MCF 10A (cell line): ENCODE data around the gene CD248. TPM values are rescaled to one million over a fixed set of nuclear protein-coding genes. Genes with fewer than 3 reads are reported as not detected.

Experiments
- BruUV-seq: library from RNA; stranded (reverse); fragments of 400-500 nt; replicated peaks from 2 replicates; lab custom pipeline; 2021; lab: Mats Ljungman, UMichigan
- CTCF ChIA-PET: fragments of 300-600 bp; sonication (Branson Sonifier 250); formaldehyde crosslinking; extraction: SDS; loops from one replicate; lab custom pipeline; 2021; ENCODE audit warnings: antibody characterized with exemption, inconsistent platforms; lab: Yijun Ruan, JAX
- POLR2A ChIA-PET: fragments of 300-600, 350-650 bp; sonication (Branson Sonifier 250); formaldehyde crosslinking; extraction: SDS; loops from one replicate; lab custom pipeline; 2020; ENCODE audit warnings: antibody characterized with exemption, inconsistent platforms; lab: Yijun Ruan, JAX
- DNase-seq: peaks from one replicate; pipeline ENCODE4 v3.0.0-alpha.2; 2018; ENCODE audit not compliant: unreplicated experiment
- H3K27ac Mint-ChIP-seq: one replicate; pipeline ENCODE4 v1.8.0; 2022; ENCODE audit warnings: mild to moderate bottlenecking, low read depth, mixed read lengths; ENCODE audit not compliant: unreplicated experiment
- H3K27me3 Mint-ChIP-seq: one replicate; pipeline ENCODE4 v1.8.0; 2022; ENCODE audit warnings: mixed read lengths; ENCODE audit not compliant: insufficient read depth, unreplicated experiment
- H3K36me3 Mint-ChIP-seq: one replicate; pipeline ENCODE4 v1.8.0; 2022; ENCODE audit warnings: mild to moderate bottlenecking, moderate library complexity, mixed read lengths; ENCODE audit not compliant: insufficient read depth, unreplicated experiment
- H3K4me1 Mint-ChIP-seq: one replicate; pipeline ENCODE4 v1.8.0; 2022; ENCODE audit warnings: mixed read lengths; ENCODE audit not compliant: insufficient read depth, unreplicated experiment
- H3K4me3 Mint-ChIP-seq: one replicate; pipeline ENCODE4 v1.8.0; 2022; ENCODE audit warnings: mild to moderate bottlenecking, moderate library complexity, mixed read lengths; ENCODE audit not compliant: unreplicated experiment
- H3K9me3 Mint-ChIP-seq: one replicate; pipeline ENCODE4 v1.8.0; 2022; ENCODE audit warnings: mixed read lengths; ENCODE audit not compliant: unreplicated experiment
- CTCF ChIP-seq: fragments of 200-600 bp; IDR thresholded peaks from one replicate; pipeline ENCODE4 v1.8.0; 2022; ENCODE audit warnings: antibody characterized with exemption, mild to moderate bottlenecking; ENCODE audit not compliant: unreplicated experiment
- intact Hi-C: fragments of 100-400 bp; cut with micrococcal nuclease; formaldehyde crosslinking; loops from 2 replicates; pipeline ENCODE4 v1.14.1; 2022
- total RNA-seq: library from RNA; stranded (reverse); gene quantifications from 2 replicates; pipeline ENCODE4 v1.2.3, GENCODE V29; 2022

CD248 gene
- total RNA-seq, 1 experiment from 2014 or later: not detected

DNA sequence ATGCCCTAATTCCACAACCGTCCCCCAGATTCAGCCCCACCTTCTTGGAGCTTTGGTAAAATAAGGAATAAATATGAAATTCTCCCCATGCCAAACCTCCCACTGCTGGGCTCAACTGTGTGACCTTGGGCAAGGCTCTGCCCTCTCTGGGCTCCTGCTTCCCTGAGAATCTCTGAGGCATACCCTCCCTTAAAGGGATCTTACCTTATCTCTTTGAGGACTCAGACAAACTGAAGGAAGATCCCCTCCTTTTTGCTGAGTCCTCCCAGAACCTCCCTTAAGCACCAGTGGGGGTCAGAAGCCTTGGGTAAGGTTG is 2.7 kb downstream of the CD248 start:
- Mint-ChIP-seq H3K4me3 (peak overlapping the region; percentile 28), H3K9me3 (no peaks in the 10 kb centered on the region), H3K27ac (peak overlapping the region; percentile 9), H3K27me3 (no peaks in the 10 kb centered on the region), H3K36me3 (no peaks in the 10 kb centered on the region), H3K4me1 (peaks cover 21% of the 10 kb centered on the region)
- no peak for TF ChIP-seq CTCF
- BruUV-seq: no TSS peak
- ChIA-PET POLR2A (interaction anchor here (1.0 to 3.5 kb wide), 3 partner anchors 15 to 31 kb away, joined by 4 to 45 read pairs (median 32); partner anchors contain the start of genes BRMS1 and RIN1), CTCF (interaction anchor here (0.6 to 5.5 kb wide), 4 partner anchors 20 to 75 kb away, joined by 3 to 48 read pairs (median 10); partner anchors contain the start of gene RIN1)
- DNase-seq: no peak
- intact Hi-C loops: no loop called here

GRCh38 chr11:66313321-66314185 is 3.3 kb downstream of the CD248 start:
- ChIA-PET POLR2A (interaction anchor here (0.7 to 3.5 kb wide), 17 partner anchors 9 to 166 kb away, joined by 3 to 45 read pairs (median 5); partner anchors contain the start of genes BRMS1, DPP3, RAB1B and RIN1), CTCF (interaction anchor here (0.6 to 5.5 kb wide), 6 partner anchors 16 to 75 kb away, joined by 3 to 48 read pairs (median 6); partner anchors contain the start of gene RIN1)
- intact Hi-C loops: loop anchor here (2.0 kb wide), 2 partner anchors 25 to 125 kb away; partner anchors contain the start of genes MRPL11 and YIF1A
- TF ChIP-seq CTCF: no peak
- DNase-seq: no peak
- peaks cover 15% of the 10 kb centered on the region for H3K4me1 Mint-ChIP-seq
- no peaks in the 10 kb centered on the region for H3K9me3 Mint-ChIP-seq
- H3K36me3 Mint-ChIP-seq: no peaks in the 10 kb centered on the region
- BruUV-seq: no TSS peak
- H3K27ac Mint-ChIP-seq: peak overlapping the region; percentile 9
- peak overlapping the region; percentile 28 for H3K4me3 Mint-ChIP-seq
- no peaks in the 10 kb centered on the region for H3K27me3 Mint-ChIP-seq

DNA sequence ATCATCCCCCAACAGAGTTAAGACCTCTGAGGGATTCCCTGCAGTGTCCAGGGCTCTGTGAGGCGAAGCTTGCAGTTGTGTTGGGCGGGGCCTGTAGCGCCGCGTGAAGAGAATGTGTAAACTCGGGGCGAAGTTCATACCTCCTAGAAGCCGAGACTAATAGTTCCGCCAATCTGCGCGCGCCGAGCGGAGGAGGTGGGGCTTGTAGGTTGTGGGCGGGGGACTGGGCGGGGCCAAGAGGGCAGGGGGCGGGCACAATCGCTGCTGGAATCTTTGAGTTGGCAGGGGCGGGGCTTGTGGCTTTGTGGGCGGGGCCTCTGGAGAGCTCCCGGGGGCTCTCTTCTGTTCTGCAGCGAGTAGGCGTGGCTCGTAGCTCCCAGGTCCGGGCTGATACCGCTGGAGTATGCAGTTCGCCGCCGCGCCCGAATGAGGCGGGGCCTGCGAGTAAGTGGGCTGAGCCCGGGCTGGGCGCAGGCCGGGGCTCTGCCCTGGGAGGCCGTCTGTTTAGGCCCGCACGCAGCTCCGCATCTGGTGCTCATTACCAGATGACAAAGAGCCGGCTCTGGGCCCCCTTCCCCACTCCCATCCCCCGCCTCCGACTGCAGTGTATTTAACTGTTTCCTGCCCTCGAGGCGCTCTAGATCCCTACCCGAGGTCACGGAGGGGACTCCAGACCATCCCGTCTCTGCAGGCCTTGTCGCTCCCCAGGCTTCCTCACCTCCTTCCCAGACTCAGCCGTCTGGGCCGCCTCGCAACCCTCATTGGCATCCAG is 4.1 kb downstream of the CD248 start:
- peak overlapping the region; percentile 81 for H3K27ac Mint-ChIP-seq
- ChIA-PET POLR2A (interaction anchor here (0.6 to 3.5 kb wide), 26 partner anchors 9 to 935 kb away, joined by 3 to 45 read pairs (median 4); partner anchors contain the start of genes B4GAT1, BRMS1, DPP3 and RAB1B), CTCF (interaction anchor here (0.5 to 5.5 kb wide), 14 partner anchors 9 to 93 kb away, joined by 3 to 48 read pairs (median 4); partner anchors contain the start of genes BRMS1 and RIN1)
- peak; percentile 97 for DNase-seq
- H3K4me1 Mint-ChIP-seq: peaks cover 12% of the 10 kb centered on the region
- TF ChIP-seq CTCF: no peak
- peak overlapping the region; percentile 79 for H3K4me3 Mint-ChIP-seq
- BruUV-seq: no TSS peak
- no peaks in the 10 kb centered on the region for H3K27me3 Mint-ChIP-seq
- H3K9me3 Mint-ChIP-seq: no peaks in the 10 kb centered on the region
- intact Hi-C loops: loop anchor here (1.0 to 2.0 kb wide), 5 partner anchors 16 to 126 kb away; partner anchors contain the start of genes MRPL11, RIN1 and YIF1A
- H3K36me3 Mint-ChIP-seq: no peaks in the 10 kb centered on the region
